DMS53 (cell line): Measurements from ENCODE around the gene COL17A1.

ENCODE experiments used
- DNase-seq: peaks from one replicate; lab custom pipeline; 2025; lab: John Stamatoyannopoulos, UW

COL17A1 gene

GRCh38 chr10:104033966-104034365 lies 51.7 kb downstream of the COL17A1 start:
- no peak for DNase-seq

GRCh38 chr10:104033401-104033930 lies 52.2 kb downstream of the COL17A1 start:
- DNase-seq, result no peak

DNA sequence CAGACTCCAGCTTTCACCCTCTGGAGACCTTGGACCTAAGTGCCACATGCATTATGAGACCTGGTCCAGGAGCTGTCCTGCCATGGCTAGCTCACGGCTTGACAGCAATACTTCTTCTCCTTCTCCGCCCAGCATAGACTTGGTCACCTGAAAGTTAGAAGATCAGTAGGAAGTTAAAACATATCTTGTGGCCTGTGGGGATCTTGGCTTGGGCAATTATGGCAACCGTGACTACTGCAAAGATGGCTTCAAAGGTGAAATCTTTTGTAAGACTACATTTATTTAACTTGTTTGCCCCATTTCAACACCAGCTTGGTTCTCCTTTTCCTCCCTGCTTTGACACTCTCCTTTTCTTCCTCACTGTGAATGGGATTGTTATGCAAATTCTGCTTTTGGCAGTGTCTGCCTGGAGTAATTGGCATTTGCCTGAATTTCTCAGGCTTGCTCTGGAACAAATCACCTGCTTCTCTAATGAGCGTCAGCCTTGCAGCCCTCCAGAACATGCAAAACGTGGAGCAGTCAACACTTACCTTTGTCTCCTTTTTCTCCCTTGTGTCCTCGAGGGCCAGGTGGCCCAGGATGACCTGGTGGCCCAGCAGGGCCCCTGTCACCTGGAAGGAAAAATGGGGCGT lies 53.4 kb downstream of the COL17A1 start:
- DNase-seq, result no peak

DNA sequence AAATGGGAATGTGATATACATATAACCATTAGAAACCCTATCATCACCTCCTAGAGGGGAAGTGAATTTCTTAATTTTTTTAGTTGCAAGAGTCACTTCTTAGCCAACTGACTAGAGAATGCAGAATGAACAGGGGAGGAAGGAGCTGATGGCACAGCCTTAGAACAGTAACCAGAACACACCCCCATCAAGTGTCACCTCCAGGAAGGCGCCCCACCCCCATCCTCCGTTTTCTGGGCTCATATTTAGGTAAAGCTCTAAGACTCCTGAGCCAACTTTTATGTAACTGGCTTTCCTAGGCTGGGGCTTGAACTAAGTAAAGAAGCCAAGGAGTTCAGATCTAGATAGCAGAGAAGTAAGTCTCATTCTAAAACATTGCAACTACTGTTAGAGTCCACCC lies 54.0 kb downstream of the COL17A1 start:
- DNase-seq, result no peak

DNA sequence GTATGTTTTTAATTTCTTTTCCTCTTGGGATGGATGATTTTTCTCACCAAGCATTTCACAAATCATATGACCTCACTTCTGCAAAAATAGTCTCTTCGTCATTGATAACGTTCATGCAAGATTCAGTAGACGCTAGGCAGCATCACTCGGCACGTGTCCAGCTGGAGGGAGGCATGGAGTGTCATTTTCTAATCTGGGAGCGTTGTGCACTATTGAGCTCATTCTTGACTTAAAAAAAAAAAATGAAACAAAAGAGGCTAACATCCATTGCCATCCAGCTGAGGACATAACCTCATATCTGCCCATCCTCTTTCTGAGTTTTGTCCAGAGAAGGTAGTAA lies 56.2 kb downstream of the COL17A1 start:
- no peak for DNase-seq

- no peak for DNase-seq
These were observed 56.7 kb downstream of the COL17A1 start for GRCh38 chr10:104028823-104029520.

DNA sequence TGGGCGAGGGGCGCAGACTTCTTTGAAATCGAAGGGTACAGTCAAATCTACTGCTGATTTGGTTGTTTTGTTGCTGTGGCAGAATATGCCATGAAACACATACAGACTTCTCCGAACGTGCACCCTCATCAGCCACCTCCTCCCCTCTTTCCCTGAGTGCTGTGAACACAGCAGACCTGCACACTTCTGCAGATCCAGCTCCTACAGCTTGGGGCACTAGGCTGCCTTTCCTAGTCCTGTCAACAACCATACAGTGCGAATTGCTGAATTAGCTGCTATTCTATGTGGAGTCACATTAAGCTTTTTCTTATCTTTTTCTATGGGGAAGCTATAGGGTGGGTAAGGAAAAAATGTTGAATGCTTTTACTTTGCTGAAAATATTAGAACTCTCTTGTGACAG lies 57.5 kb downstream of the COL17A1 start:
- DNase-seq, result peak; percentile 34

GRCh38 chr10:104026762-104027161 lies 58.9 kb downstream of the COL17A1 start:
- peak; percentile 18 for DNase-seq

- DNase-seq, result no peak
These were observed 60.2 kb downstream of the COL17A1 start for GRCh38 chr10:104025524-104025923.

DNA sequence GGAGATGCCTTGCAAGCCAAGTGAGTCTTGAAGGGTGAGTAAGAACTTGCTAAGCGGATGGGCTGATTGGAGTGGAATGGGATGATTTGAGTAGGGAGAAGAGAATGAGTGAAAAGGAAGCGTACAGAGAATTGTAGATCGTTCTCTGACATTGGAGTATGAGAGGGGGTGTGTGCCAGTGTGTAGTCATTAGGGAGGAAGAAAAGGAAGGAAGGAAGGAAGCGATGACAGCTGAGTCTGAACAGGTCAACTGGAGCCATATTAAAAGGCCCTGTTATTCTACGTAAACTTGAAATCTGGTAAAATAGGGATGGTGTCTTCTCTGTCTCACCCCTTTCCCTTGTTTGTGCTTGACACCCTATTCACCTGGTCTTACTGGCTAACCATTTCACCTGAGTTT lies 63.7 kb downstream of the COL17A1 start:
- no peak for DNase-seq

- no peak for DNase-seq
These were observed 64.4 kb downstream of the COL17A1 start for GRCh38 chr10:104021246-104021645.

DNA sequence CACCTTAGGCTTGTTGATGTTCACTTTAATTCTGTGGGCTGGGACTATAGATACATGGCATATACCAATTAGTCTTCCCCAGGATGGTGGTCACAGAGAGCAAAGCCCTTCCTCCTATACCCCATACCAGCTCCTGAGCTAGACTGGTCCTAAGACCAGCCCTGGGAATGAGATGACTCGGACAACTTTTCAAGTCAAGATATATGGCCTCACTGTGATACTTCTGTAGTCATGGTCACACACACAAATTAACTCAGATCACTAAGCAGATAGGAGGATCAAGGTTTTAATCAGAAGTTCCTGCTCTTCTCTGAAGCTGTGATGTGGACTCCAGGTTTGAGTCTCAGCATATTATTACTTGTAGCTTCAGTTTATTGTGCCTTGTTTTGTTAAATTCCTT lies 65.7 kb downstream of the COL17A1 start:
- DNase-seq, result no peak

DNA sequence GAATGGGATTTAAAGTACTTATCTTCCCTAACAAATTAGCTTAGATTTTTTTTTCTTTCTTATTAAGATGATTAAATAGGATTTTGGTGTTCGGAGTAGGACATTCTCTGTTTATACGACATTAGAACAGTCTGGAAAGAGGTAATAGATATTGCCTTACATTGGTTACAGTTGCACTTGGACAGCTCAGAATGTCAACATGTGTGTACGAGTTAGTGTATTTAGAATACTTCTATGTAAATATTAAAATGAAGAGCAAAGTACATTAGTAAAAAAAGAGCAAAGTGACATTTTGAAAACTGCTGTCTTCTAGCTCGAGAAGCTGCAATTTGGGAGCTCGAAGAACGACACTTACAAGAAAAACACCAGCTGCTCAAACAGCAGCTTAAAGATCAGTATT lies 67.2 kb downstream of the COL17A1 start:
- DNase-seq, result no peak

- no peak for DNase-seq
These were observed 69.0 kb downstream of the COL17A1 start for GRCh38 chr10:104016661-104017060.

GRCh38 chr10:104014176-104014575 lies 71.5 kb downstream of the COL17A1 start:
- DNase-seq, result no peak

GRCh38 chr10:104013489-104013888 lies 72.2 kb downstream of the COL17A1 start:
- DNase-seq, result no peak

- DNase-seq, result no peak
These were observed 73.8 kb downstream of the COL17A1 start for GRCh38 chr10:104011904-104012303.

GRCh38 chr10:104005172-104005863 lies 80.4 kb downstream of the COL17A1 start:
- no peak for DNase-seq

- no peak for DNase-seq
These were observed 82.8 kb downstream of the COL17A1 start for GRCh38 chr10:104002911-104003310.

GRCh38 chr10:103998805-103999204 lies 86.9 kb downstream of the COL17A1 start:
- DNase-seq, result no peak

- DNase-seq, result no peak
These were observed 90.5 kb downstream of the COL17A1 start for GRCh38 chr10:103995134-103995533.

GRCh38 chr10:103991393-103992128 lies 94.1 kb downstream of the COL17A1 start:
- DNase-seq, result no peak
